Astrocyte (in vitro differentiated cells and primary cell): Measurements from ENCODE around the gene CNDP2.

ENCODE experiments used
- EZH2 ChIP-seq: IDR thresholded peaks from 2 replicates; pipeline ENCODE4 v1.6.1; 2012; ENCODE audit warnings: mild to moderate bottlenecking, low read length, inconsistent platforms; ENCODE audit not compliant: insufficient read depth
- TF ChIP-seq, protein P1 (sequence below): IDR thresholded peaks from 2 replicates; pipeline ENCODE4 v1.5.1; 2011; ENCODE audit warnings: low read depth, mild to moderate bottlenecking, inconsistent platforms, low read length, moderate library complexity; ENCODE audit not compliant: insufficient read depth

- TF ChIP-seq, protein P1, sequence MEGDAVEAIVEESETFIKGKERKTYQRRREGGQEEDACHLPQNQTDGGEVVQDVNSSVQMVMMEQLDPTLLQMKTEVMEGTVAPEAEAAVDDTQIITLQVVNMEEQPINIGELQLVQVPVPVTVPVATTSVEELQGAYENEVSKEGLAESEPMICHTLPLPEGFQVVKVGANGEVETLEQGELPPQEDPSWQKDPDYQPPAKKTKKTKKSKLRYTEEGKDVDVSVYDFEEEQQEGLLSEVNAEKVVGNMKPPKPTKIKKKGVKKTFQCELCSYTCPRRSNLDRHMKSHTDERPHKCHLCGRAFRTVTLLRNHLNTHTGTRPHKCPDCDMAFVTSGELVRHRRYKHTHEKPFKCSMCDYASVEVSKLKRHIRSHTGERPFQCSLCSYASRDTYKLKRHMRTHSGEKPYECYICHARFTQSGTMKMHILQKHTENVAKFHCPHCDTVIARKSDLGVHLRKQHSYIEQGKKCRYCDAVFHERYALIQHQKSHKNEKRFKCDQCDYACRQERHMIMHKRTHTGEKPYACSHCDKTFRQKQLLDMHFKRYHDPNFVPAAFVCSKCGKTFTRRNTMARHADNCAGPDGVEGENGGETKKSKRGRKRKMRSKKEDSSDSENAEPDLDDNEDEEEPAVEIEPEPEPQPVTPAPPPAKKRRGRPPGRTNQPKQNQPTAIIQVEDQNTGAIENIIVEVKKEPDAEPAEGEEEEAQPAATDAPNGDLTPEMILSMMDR = no peak
- TF ChIP-seq EZH2 = no peak
These were observed 48.7 kb downstream of the CNDP2 start for GRCh38 chr18:74544898-74545297.
